Measurements from ENCODE around the gene DPYSL4. TPM values are rescaled to one million over a fixed set of nuclear protein-coding genes. Genes with fewer than 3 reads are reported as not detected.

The DPYSL4 gene
- total and polyA plus RNA-seq, 2 experiments from 2014 or later, result 10.6 to 23.9 TPM

GRCh38 chr10:132153616-132154217 lies 33.0 kb upstream of the DPYSL4 start:
- no peak for ATAC-seq
- H3K9me2 ChIP-seq (ENCODE audit: insufficient read depth), result peaks cover 4% of the 10 kb centered on the region
- no peaks in the 10 kb centered on the region for H3K27me3 ChIP-seq (ENCODE audit: insufficient read depth)
- H3K4me1 ChIP-seq (ENCODE audit: insufficient read depth), result no peaks in the 10 kb centered on the region
- peaks cover 4% of the 10 kb centered on the region; the same call in 1 of the 2 replicates for H3F3A ChIP-seq (replicated peaks; ENCODE audit: low read depth)
- Mint-ChIP-seq H3K36me3 (ENCODE audit: low read depth) (no peaks in the 10 kb centered on the region), H3K4me1 (peaks cover 8% of the 10 kb centered on the region; the same call in 2 of the 3 replicates), H3K4me3 (no peak overlapping the region), H3K27me3 (ENCODE audit: insufficient read depth, low read depth, poor library complexity) (peaks cover 8% of the 10 kb centered on the region), H3K9me3 (no peaks in the 10 kb centered on the region), H3K27ac (no peak overlapping the region)
- no peaks in the 10 kb centered on the region for H3K36me3 ChIP-seq (ENCODE audit: insufficient read depth)
- H3K79me2 ChIP-seq (replicated peaks; ENCODE audit: insufficient read depth), result no peaks in the 10 kb centered on the region
- H2AFZ ChIP-seq, result no peak overlapping the region
- no peak for DNase-seq (ENCODE audit: low spot score)
- no peaks in the 10 kb centered on the region for H4K20me1 ChIP-seq (replicated peaks; ENCODE audit: insufficient read depth)
- H3K4me3 ChIP-seq, result no peak overlapping the region
- no peak overlapping the region for H3K4me2 ChIP-seq
- TF ChIP-seq POLR2AphosphoS5 (IDR thresholded peaks at IDR 0.05; ENCODE audit: low read depth) (no peak), REST (IDR thresholded peaks at IDR 0.05; ENCODE audit: unreplicated experiment) (no peak), EZH2phosphoT487 (IDR thresholded peaks at IDR 0.05; ENCODE audit: unreplicated experiment) (no peak), NANOG (IDR thresholded peaks at IDR 0.05; ENCODE audit: borderline replicate concordance) (no peak), JUNB (IDR thresholded peaks at IDR 0.05; ENCODE audit: unreplicated experiment) (no peak)
- TF ChIP-seq, protein P1, sequence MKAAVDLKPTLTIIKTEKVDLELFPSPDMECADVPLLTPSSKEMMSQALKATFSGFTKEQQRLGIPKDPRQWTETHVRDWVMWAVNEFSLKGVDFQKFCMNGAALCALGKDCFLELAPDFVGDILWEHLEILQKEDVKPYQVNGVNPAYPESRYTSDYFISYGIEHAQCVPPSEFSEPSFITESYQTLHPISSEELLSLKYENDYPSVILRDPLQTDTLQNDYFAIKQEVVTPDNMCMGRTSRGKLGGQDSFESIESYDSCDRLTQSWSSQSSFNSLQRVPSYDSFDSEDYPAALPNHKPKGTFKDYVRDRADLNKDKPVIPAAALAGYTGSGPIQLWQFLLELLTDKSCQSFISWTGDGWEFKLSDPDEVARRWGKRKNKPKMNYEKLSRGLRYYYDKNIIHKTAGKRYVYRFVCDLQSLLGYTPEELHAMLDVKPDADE (IDR thresholded peaks at IDR 0.05), result no peak
- TF ChIP-seq, protein P2, sequence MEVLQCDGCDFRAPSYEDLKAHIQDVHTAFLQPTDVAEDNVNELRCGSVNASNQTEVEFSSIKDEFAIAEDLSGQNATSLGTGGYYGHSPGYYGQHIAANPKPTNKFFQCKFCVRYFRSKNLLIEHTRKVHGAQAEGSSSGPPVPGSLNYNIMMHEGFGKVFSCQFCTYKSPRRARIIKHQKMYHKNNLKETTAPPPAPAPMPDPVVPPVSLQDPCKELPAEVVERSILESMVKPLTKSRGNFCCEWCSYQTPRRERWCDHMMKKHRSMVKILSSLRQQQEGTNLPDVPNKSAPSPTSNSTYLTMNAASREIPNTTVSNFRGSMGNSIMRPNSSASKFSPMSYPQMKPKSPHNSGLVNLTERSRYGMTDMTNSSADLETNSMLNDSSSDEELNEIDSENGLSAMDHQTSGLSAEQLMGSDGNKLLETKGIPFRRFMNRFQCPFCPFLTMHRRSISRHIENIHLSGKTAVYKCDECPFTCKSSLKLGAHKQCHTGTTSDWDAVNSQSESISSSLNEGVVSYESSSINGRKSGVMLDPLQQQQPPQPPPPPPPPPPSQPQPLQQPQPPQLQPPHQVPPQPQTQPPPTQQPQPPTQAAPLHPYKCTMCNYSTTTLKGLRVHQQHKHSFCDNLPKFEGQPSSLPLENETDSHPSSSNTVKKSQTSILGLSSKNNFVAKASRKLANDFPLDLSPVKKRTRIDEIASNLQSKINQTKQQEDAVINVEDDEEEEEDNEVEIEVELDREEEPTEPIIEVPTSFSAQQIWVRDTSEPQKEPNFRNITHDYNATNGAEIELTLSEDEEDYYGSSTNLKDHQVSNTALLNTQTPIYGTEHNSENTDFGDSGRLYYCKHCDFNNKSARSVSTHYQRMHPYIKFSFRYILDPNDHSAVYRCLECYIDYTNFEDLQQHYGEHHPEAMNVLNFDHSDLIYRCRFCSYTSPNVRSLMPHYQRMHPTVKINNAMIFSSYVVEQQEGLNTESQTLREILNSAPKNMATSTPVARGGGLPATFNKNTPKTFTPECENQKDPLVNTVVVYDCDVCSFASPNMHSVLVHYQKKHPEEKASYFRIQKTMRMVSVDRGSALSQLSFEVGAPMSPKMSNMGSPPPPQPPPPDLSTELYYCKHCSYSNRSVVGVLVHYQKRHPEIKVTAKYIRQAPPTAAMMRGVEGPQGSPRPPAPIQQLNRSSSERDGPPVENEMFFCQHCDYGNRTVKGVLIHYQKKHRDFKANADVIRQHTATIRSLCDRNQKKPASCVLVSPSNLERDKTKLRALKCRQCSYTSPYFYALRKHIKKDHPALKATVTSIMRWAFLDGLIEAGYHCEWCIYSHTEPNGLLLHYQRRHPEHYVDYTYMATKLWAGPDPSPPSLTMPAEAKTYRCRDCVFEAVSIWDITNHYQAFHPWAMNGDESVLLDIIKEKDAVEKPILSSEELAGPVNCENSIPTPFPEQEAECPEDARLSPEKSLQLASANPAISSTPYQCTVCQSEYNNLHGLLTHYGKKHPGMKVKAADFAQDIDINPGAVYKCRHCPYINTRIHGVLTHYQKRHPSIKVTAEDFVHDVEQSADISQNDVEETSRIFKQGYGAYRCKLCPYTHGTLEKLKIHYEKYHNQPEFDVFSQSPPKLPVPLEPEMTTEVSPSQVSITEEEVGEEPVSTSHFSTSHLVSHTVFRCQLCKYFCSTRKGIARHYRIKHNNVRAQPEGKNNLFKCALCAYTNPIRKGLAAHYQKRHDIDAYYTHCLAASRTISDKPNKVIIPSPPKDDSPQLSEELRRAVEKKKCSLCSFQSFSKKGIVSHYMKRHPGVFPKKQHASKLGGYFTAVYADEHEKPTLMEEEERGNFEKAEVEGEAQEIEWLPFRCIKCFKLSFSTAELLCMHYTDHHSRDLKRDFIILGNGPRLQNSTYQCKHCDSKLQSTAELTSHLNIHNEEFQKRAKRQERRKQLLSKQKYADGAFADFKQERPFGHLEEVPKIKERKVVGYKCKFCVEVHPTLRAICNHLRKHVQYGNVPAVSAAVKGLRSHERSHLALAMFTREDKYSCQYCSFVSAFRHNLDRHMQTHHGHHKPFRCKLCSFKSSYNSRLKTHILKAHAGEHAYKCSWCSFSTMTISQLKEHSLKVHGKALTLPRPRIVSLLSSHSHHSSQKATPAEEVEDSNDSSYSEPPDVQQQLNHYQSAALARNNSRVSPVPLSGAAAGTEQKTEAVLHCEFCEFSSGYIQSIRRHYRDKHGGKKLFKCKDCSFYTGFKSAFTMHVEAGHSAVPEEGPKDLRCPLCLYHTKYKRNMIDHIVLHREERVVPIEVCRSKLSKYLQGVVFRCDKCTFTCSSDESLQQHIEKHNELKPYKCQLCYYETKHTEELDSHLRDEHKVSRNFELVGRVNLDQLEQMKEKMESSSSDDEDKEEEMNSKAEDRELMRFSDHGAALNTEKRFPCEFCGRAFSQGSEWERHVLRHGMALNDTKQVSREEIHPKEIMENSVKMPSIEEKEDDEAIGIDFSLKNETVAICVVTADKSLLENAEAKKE (CRISPR knock-in tag; IDR thresholded peaks at IDR 0.05), result no peak
- no peak overlapping the region for H3K27ac ChIP-seq (ENCODE audit: low read depth)

Measured in GM23338 (cell line).